Measurements from ENCODE around the gene HOXA3.

DNA sequence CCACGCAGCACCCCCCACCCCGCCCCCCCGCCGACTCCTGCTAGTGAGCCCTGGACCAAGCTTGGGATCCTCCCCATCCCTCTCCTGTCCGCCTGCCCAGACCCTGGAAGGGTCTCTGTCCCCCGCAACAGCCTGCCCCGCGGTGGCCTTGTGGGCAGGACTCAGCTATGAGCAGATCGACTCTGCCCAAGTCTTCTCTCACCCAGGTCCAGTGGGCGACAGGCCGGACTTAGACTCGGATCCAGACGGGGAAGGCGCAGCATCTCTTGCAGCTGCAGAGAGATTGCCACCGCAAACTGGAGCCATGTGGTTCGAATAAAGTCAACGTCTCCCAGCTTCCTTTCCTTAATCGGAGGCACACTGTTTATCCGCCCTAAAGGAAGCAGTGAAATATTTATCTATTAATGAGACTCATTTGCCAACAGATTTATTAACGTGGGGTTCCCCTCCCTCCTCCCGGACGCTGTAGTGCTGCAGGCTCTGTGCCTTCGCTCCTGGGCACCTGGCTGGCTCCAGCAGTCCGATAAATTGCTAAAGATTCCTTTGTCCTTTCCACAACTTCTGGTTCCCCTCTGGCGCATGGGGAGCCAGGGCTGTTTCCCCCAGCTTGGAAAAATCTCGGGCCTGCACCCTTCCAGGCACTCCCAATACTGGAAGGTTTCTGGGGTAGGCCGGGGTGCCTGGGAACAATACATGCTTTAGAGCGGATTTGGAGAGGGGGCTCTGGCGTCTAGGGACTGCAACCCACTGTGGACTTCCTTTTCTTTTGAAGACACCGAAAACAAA, 4.7 kb upstream of the HOXA3 start:
- TF ChIP-seq, protein P1, sequence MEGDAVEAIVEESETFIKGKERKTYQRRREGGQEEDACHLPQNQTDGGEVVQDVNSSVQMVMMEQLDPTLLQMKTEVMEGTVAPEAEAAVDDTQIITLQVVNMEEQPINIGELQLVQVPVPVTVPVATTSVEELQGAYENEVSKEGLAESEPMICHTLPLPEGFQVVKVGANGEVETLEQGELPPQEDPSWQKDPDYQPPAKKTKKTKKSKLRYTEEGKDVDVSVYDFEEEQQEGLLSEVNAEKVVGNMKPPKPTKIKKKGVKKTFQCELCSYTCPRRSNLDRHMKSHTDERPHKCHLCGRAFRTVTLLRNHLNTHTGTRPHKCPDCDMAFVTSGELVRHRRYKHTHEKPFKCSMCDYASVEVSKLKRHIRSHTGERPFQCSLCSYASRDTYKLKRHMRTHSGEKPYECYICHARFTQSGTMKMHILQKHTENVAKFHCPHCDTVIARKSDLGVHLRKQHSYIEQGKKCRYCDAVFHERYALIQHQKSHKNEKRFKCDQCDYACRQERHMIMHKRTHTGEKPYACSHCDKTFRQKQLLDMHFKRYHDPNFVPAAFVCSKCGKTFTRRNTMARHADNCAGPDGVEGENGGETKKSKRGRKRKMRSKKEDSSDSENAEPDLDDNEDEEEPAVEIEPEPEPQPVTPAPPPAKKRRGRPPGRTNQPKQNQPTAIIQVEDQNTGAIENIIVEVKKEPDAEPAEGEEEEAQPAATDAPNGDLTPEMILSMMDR (IDR thresholded peaks at IDR 0.05) = no peak
- TF ChIP-seq EZH2 (IDR thresholded peaks at IDR 0.05) (no peak), EZH2phosphoT487 (IDR thresholded peaks at IDR 0.05) (no peak)

Measured in neural progenitor cell (in vitro differentiated cells).